Upper lobe of right lung (tissue), 1 donor: Measurements from ENCODE around the gene DNHD1. TPM values are rescaled to one million over a fixed set of nuclear protein-coding genes. Genes with fewer than 3 reads are reported as not detected.

ENCODE experiments used
- ATAC-seq: fragments of 200-7000 bp; cut with Tn5 transposase; one replicate; pipeline ENCODE4 v1.9.1; 2020; ENCODE audit warnings: mild to moderate bottlenecking, moderate library complexity
- DNase-seq: peaks from one replicate; pipeline ENCODE4 v3.0.0-alpha.2; 2020
- H3K27ac ChIP-seq: fragments of 200-600 bp; one replicate; pipeline ENCODE4 v1.8.0; 2022
- H3K27me3 ChIP-seq: fragments of 200-600 bp; one replicate; pipeline ENCODE4 v1.8.0; 2022; ENCODE audit warnings: mild to moderate bottlenecking
- H3K36me3 ChIP-seq: fragments of 200-600 bp; one replicate; pipeline ENCODE4 v1.8.0; 2022
- H3K4me1 ChIP-seq: fragments of 200-600 bp; one replicate; pipeline ENCODE4 v1.8.0; 2022
- H3K4me3 ChIP-seq: fragments of 200-600 bp; one replicate; pipeline ENCODE4 v1.8.0; 2022; ENCODE audit warnings: mild to moderate bottlenecking
- H3K9me3 ChIP-seq: fragments of 200-600 bp; one replicate; pipeline ENCODE4 v1.8.0; 2022
- intact Hi-C: fragments of 100-400 bp; cut with DNase I; formaldehyde crosslinking; loops from one replicate; pipeline ENCODE4 v1.11.0; 2022
- total RNA-seq: library from RNA; stranded (reverse); fragmentation: NEBNext Ultra II Directional; extraction: Animal tissue kit (Norgen Biotek cat#: 25700); gene quantifications from one replicate; pipeline ENCODE4 v1.2.1, GENCODE V29; 2021
- TF ChIP-seq, protein P1 (sequence below): fragments of 200-600 bp; IDR thresholded peaks from one replicate; pipeline ENCODE4 v1.8.0; 2022; ENCODE audit warnings: antibody characterized with exemption
- donor health status: DM: no; HTN: yes; CAD: no; lungs with severe emphysema.

The DNHD1 gene
- total RNA-seq, 1 donor from 2014 or later = 14.5 TPM

DNA sequence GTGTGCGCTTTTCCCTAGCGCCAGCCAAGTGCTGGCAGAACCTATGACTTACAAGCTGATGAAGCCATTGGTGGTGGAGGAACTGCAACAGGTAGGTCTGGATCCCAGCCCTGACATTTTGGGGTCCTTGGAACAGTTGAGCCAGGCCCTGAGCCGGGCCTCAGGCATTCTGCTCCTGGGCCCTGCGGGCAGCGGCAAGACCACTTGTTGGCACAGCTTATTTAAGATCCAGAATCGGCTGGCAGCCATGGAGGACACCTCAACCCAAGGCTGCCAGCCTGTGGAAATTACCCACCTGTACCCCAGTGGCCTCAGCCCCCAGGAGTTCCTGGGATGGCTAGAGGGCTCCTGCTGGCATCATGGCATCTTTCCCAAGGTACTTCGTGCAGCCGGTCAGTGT is 49.7 kb downstream of the DNHD1 start:
- TF ChIP-seq, protein P1, sequence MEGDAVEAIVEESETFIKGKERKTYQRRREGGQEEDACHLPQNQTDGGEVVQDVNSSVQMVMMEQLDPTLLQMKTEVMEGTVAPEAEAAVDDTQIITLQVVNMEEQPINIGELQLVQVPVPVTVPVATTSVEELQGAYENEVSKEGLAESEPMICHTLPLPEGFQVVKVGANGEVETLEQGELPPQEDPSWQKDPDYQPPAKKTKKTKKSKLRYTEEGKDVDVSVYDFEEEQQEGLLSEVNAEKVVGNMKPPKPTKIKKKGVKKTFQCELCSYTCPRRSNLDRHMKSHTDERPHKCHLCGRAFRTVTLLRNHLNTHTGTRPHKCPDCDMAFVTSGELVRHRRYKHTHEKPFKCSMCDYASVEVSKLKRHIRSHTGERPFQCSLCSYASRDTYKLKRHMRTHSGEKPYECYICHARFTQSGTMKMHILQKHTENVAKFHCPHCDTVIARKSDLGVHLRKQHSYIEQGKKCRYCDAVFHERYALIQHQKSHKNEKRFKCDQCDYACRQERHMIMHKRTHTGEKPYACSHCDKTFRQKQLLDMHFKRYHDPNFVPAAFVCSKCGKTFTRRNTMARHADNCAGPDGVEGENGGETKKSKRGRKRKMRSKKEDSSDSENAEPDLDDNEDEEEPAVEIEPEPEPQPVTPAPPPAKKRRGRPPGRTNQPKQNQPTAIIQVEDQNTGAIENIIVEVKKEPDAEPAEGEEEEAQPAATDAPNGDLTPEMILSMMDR = no peak

DNA sequence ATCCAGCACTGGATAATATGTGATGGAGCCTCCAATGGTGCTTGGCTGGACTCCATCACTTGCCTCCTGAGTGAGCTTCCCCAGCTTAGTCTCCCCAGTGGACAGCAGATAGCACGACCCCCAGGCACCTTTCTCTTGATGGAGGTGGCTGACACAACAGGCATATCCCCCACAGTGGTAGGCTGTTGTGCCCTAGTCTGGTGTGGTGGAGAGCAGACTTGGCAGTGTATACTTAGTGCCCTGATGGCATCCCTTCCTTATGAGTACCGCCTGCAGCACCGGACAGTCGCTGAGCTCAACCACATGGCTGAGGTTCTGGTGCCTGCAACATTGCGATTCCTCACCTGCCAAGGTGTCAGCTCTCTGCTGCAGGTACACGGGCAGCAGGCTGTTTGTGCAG is 50.1 kb downstream of the DNHD1 start:
- Histone ChIP-seq H3K9me3 (no peaks in the 10 kb centered on the region), H3K36me3 (no peaks in the 10 kb centered on the region), H3K27me3 (no peaks in the 10 kb centered on the region), H3K4me1 (no peaks in the 10 kb centered on the region), H3K27ac (no peak overlapping the region), H3K4me3 (no peak overlapping the region)
- intact Hi-C loops = loop anchor here (10.0 kb wide), 1 partner anchor 158 kb away; no protein-coding TSS in a partner anchor
- no peak for DNase-seq
- TF ChIP-seq, protein P1 = no peak
- no peak for ATAC-seq

More for the DNA sequence above, 49.7 kb downstream of the DNHD1 start:
- ATAC-seq (no peak), DNase-seq (no peak)
- Histone ChIP-seq H3K36me3 (no peaks in the 10 kb centered on the region), H3K4me1 (no peaks in the 10 kb centered on the region), H3K27ac (no peak overlapping the region), H3K27me3 (no peaks in the 10 kb centered on the region), H3K9me3 (no peaks in the 10 kb centered on the region), H3K4me3 (no peak overlapping the region)
- intact Hi-C loops = loop anchor here (10.0 kb wide), 1 partner anchor 158 kb away; no protein-coding TSS in a partner anchor

DNA sequence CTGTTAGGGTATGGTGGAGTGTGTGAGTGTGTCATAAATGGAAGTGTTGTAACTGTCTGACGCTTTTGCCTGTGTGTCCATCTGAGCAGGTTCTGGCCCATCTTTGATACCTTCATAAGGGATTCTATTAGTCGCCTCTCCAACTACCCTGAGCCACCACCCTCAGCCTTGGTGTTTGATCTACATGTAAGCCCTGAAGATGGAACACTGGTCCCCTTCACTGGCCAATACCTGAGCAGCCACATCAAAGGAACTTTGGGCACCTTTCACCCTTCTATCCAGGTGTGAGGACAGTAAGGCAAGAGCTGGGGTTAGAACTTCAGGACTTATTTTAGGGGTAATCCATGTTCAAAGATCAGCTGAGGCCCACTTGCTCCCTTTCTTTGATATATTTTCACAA is 51.0 kb downstream of the DNHD1 start:
- DNase-seq (no peak), ATAC-seq (no peak)
- Histone ChIP-seq H3K9me3 (no peaks in the 10 kb centered on the region), H3K36me3 (no peaks in the 10 kb centered on the region), H3K4me1 (no peaks in the 10 kb centered on the region), H3K27me3 (no peaks in the 10 kb centered on the region), H3K4me3 (no peak overlapping the region), H3K27ac (no peak overlapping the region)
- TF ChIP-seq, protein P1 = no peak
- intact Hi-C loops = loop anchor here (10.0 kb wide), 1 partner anchor 157 kb away; no protein-coding TSS in a partner anchor

- no peaks in the 10 kb centered on the region for H3K36me3 ChIP-seq
- no peaks in the 10 kb centered on the region for H3K27me3 ChIP-seq
- H3K4me3 ChIP-seq = no peak overlapping the region
- intact Hi-C loops = loop anchor here (10.0 kb wide), 1 partner anchor 156 kb away; no protein-coding TSS in a partner anchor
- ATAC-seq (no peak), DNase-seq (no peak)
- no peak overlapping the region for H3K27ac ChIP-seq
- TF ChIP-seq, protein P1 = no peak
- no peaks in the 10 kb centered on the region for H3K4me1 ChIP-seq
- no peaks in the 10 kb centered on the region for H3K9me3 ChIP-seq
Observed at GRCh38 chr11:6548641-6549040, 51.6 kb downstream of the DNHD1 start.

- ATAC-seq (no peak), DNase-seq (no peak)
- no peak overlapping the region for H3K27ac ChIP-seq
- TF ChIP-seq, protein P1 = no peak
- intact Hi-C loops = no loop called here
- no peaks in the 10 kb centered on the region for H3K36me3 ChIP-seq
- no peaks in the 10 kb centered on the region for H3K9me3 ChIP-seq
- no peaks in the 10 kb centered on the region for H3K4me1 ChIP-seq
- H3K27me3 ChIP-seq = no peaks in the 10 kb centered on the region
- no peak overlapping the region for H3K4me3 ChIP-seq
Observed at GRCh38 chr11:6553634-6554033, 56.6 kb downstream of the DNHD1 start.
